ENCODE results near the gene PJA2. TPM values are rescaled to one million over a fixed set of nuclear protein-coding genes. Genes with fewer than 3 reads are reported as not detected.

PJA2 gene
- total RNA-seq (92.2 TPM), polyA plus RNA-seq (ENCODE audit: insufficient read depth in 1 of 8, insufficient read length in 8 of 8, low replicate concordance in 1 of 8) (100 to 1,000 TPM in 7 of 8 donors, 10 to 100 TPM in 1; 87.3 to 138 (median 122) TPM)
- long read RNA-seq, donor 1, full-length matches to known transcripts: 13 of 27 reads
- long read RNA-seq, donor 1, partial matches to known transcripts: 14 of 27 reads
- long read RNA-seq, donor 1, other reads (novel, unspliced or antisense): 0 of 27 reads
- long read RNA-seq, donor 2, full-length matches to known transcripts: 1 of 1 reads
- long read RNA-seq, donor 2, partial matches to known transcripts: 0 of 1 reads
- long read RNA-seq, donor 2, other reads (novel, unspliced or antisense): 0 of 1 reads
- long read RNA-seq, donor 3, full-length matches to known transcripts: 27 of 67 reads
- long read RNA-seq, donor 3, partial matches to known transcripts: 40 of 67 reads
- long read RNA-seq, donor 3, other reads (novel, unspliced or antisense): 0 of 67 reads
- long read RNA-seq, donor 4, full-length matches to known transcripts: 10 of 29 reads
- long read RNA-seq, donor 4, partial matches to known transcripts: 19 of 29 reads
- long read RNA-seq, donor 4, other reads (novel, unspliced or antisense): 0 of 29 reads
- long read RNA-seq, donor 5, full-length matches to known transcripts: 50 of 239 reads
- long read RNA-seq, donor 5, partial matches to known transcripts: 189 of 239 reads
- long read RNA-seq, donor 5, other reads (novel, unspliced or antisense): 0 of 239 reads
- long read RNA-seq, donor 6, full-length matches to known transcripts: 38 of 75 reads
- long read RNA-seq, donor 6, partial matches to known transcripts: 37 of 75 reads
- long read RNA-seq, donor 6, other reads (novel, unspliced or antisense): 0 of 75 reads
- long read RNA-seq, donor 7, full-length matches to known transcripts: 21 of 65 reads
- long read RNA-seq, donor 7, partial matches to known transcripts: 44 of 65 reads
- long read RNA-seq, donor 7, other reads (novel, unspliced or antisense): 0 of 65 reads
- long read RNA-seq, donor 8, full-length matches to known transcripts: 22 of 41 reads
- long read RNA-seq, donor 8, partial matches to known transcripts: 19 of 41 reads
- long read RNA-seq, donor 8, other reads (novel, unspliced or antisense): 0 of 41 reads
- long read RNA-seq, donor 9, full-length matches to known transcripts: 20 of 64 reads
- long read RNA-seq, donor 9, partial matches to known transcripts: 44 of 64 reads
- long read RNA-seq, donor 9, other reads (novel, unspliced or antisense): 0 of 64 reads
- long read RNA-seq, donor 10, full-length matches to known transcripts: 31 of 78 reads
- long read RNA-seq, donor 10, partial matches to known transcripts: 47 of 78 reads
- long read RNA-seq, donor 10, other reads (novel, unspliced or antisense): 0 of 78 reads
- long read RNA-seq, donor 11, full-length matches to known transcripts: 14 of 34 reads
- long read RNA-seq, donor 11, partial matches to known transcripts: 20 of 34 reads
- long read RNA-seq, donor 11, other reads (novel, unspliced or antisense): 0 of 34 reads

- WGBS (ENCODE audit: insufficient coverage): 0% methylated on average over 13 of the region's 44 CpGs
- H3K27ac ChIP-seq (ENCODE audit: low read length): peak within 1 kb of the TSS; percentile 99
- H3K9me3 ChIP-seq (replicated peaks; ENCODE audit: control insufficient read depth, low read depth, low read length): no peaks in the 10 kb centered on the region
- peak; percentile 100 for DNase-seq
- H3K4me3 ChIP-seq (ENCODE audit: low read length): peak within 1 kb of the TSS; percentile 87
- no peaks in the 10 kb centered on the region for H3K27me3 ChIP-seq (ENCODE audit: control insufficient read depth, insufficient read depth, low read length)
- H3K36me3 ChIP-seq (ENCODE audit: control insufficient read depth, insufficient read depth, low read length): no peaks in the 10 kb centered on the region
- H3K4me1 ChIP-seq (ENCODE audit: control insufficient read depth, insufficient read depth, low read length): peaks cover 8% of the 10 kb centered on the region
Observed at GRCh38 chr5:109409844-109410388, at the start of gene PJA2. Gene PJA2, minus strand, starts transcription at chr5:109409974. Its CDS starts 26,541 bp downstream, at chr5:109383433.

- no peaks in the 10 kb centered on the region for H3K27me3 ChIP-seq (ENCODE audit: control insufficient read depth, insufficient read depth, low read length)
- H3K27ac ChIP-seq (ENCODE audit: low read length): peak overlapping the region; percentile 67
Observed at GRCh38 chr5:109455598-109456096, 45.9 kb upstream of the PJA2 start.

GRCh38 chr5:109454731-109455505, 45.1 kb upstream of the PJA2 start:
- Histone ChIP-seq H3K27me3 (ENCODE audit: control insufficient read depth, insufficient read depth, low read length) (no peaks in the 10 kb centered on the region), H3K27ac (ENCODE audit: low read length) (peak overlapping the region; percentile 67), H3K4me3 (ENCODE audit: low read length) (no peak overlapping the region), H3K36me3 (ENCODE audit: control insufficient read depth, insufficient read depth, low read length) (no peaks in the 10 kb centered on the region), H3K4me1 (ENCODE audit: control insufficient read depth, insufficient read depth, low read length) (peaks cover 2% of the 10 kb centered on the region), H3K9me3 (replicated peaks; ENCODE audit: control insufficient read depth, low read depth, low read length) (peaks cover 8% of the 10 kb centered on the region)
- WGBS (ENCODE audit: insufficient coverage): no CpG with 5 or more reads among the region's 6 CpGs
- peak; percentile 84 for DNase-seq

More at GRCh38 chr5:109455598-109456096, 45.9 kb upstream of the PJA2 start:
- 10% methylated on average over 1 of the region's 3 CpGs for WGBS (ENCODE audit: insufficient coverage)
- no peaks in the 10 kb centered on the region for H3K36me3 ChIP-seq (ENCODE audit: control insufficient read depth, insufficient read depth, low read length)
- no peak overlapping the region for H3K4me3 ChIP-seq (ENCODE audit: low read length)
- H3K9me3 ChIP-seq (replicated peaks; ENCODE audit: control insufficient read depth, low read depth, low read length): peaks cover 8% of the 10 kb centered on the region
- H3K4me1 ChIP-seq (ENCODE audit: control insufficient read depth, insufficient read depth, low read length): peaks cover 2% of the 10 kb centered on the region
- peak; percentile 92 for DNase-seq

- peaks cover 2% of the 10 kb centered on the region for H3K4me1 ChIP-seq (ENCODE audit: control insufficient read depth, insufficient read depth, low read length)
- H3K4me3 ChIP-seq (ENCODE audit: low read length): no peak overlapping the region
- DNase-seq: no peak
- H3K27me3 ChIP-seq (ENCODE audit: control insufficient read depth, insufficient read depth, low read length): no peaks in the 10 kb centered on the region
- no peak overlapping the region for H3K27ac ChIP-seq (ENCODE audit: low read length)
- peaks cover 8% of the 10 kb centered on the region for H3K9me3 ChIP-seq (replicated peaks; ENCODE audit: control insufficient read depth, low read depth, low read length)
- H3K36me3 ChIP-seq (ENCODE audit: control insufficient read depth, insufficient read depth, low read length): no peaks in the 10 kb centered on the region
Observed at GRCh38 chr5:109453251-109453650, 43.5 kb upstream of the PJA2 start.

- no peak for DNase-seq
- peaks cover 2% of the 10 kb centered on the region for H3K4me1 ChIP-seq (ENCODE audit: control insufficient read depth, insufficient read depth, low read length)
- no CpG with 5 or more reads among the region's 1 CpG for WGBS (ENCODE audit: insufficient coverage)
- no peaks in the 10 kb centered on the region for H3K27me3 ChIP-seq (ENCODE audit: control insufficient read depth, insufficient read depth, low read length)
- H3K27ac ChIP-seq (ENCODE audit: low read length): no peak overlapping the region
- H3K4me3 ChIP-seq (ENCODE audit: low read length): no peak overlapping the region
- H3K9me3 ChIP-seq (replicated peaks; ENCODE audit: control insufficient read depth, low read depth, low read length): peaks cover 6% of the 10 kb centered on the region
- no peaks in the 10 kb centered on the region for H3K36me3 ChIP-seq (ENCODE audit: control insufficient read depth, insufficient read depth, low read length)
Observed at GRCh38 chr5:109452661-109453060, 42.9 kb upstream of the PJA2 start.

- Histone ChIP-seq H3K27ac (ENCODE audit: low read length) (no peak overlapping the region), H3K4me3 (ENCODE audit: low read length) (no peak overlapping the region), H3K4me1 (ENCODE audit: control insufficient read depth, insufficient read depth, low read length) (peaks cover 2% of the 10 kb centered on the region), H3K36me3 (ENCODE audit: control insufficient read depth, insufficient read depth, low read length) (no peaks in the 10 kb centered on the region), H3K9me3 (replicated peaks; ENCODE audit: control insufficient read depth, low read depth, low read length) (no peaks in the 10 kb centered on the region), H3K27me3 (ENCODE audit: control insufficient read depth, insufficient read depth, low read length) (no peaks in the 10 kb centered on the region)
- DNase-seq: peak; percentile 59
- 80% methylated on average over 1 of the region's 1 CpG for WGBS (ENCODE audit: insufficient coverage)
Observed at GRCh38 chr5:109451146-109451545, 41.4 kb upstream of the PJA2 start.

- Histone ChIP-seq H3K36me3 (ENCODE audit: control insufficient read depth, insufficient read depth, low read length) (no peaks in the 10 kb centered on the region), H3K4me3 (ENCODE audit: low read length) (no peak overlapping the region), H3K9me3 (replicated peaks; ENCODE audit: control insufficient read depth, low read depth, low read length) (no peaks in the 10 kb centered on the region), H3K4me1 (ENCODE audit: control insufficient read depth, insufficient read depth, low read length) (peaks cover 2% of the 10 kb centered on the region), H3K27me3 (ENCODE audit: control insufficient read depth, insufficient read depth, low read length) (no peaks in the 10 kb centered on the region), H3K27ac (ENCODE audit: low read length) (no peak overlapping the region)
- DNase-seq: no peak
- 41% methylated on average over 5 of the region's 12 CpGs for WGBS (ENCODE audit: insufficient coverage)
Observed at GRCh38 chr5:109450129-109450877, 40.5 kb upstream of the PJA2 start.

- H3K9me3 ChIP-seq (replicated peaks; ENCODE audit: control insufficient read depth, low read depth, low read length): no peaks in the 10 kb centered on the region
- H3K36me3 ChIP-seq (ENCODE audit: control insufficient read depth, insufficient read depth, low read length): no peaks in the 10 kb centered on the region
- no peak overlapping the region for H3K27ac ChIP-seq (ENCODE audit: low read length)
- no peaks in the 10 kb centered on the region for H3K27me3 ChIP-seq (ENCODE audit: control insufficient read depth, insufficient read depth, low read length)
- no peak overlapping the region for H3K4me3 ChIP-seq (ENCODE audit: low read length)
- DNase-seq: no peak
- no peaks in the 10 kb centered on the region for H3K4me1 ChIP-seq (ENCODE audit: control insufficient read depth, insufficient read depth, low read length)
- no CpG with 5 or more reads among the region's 4 CpGs for WGBS (ENCODE audit: insufficient coverage)
Observed at GRCh38 chr5:109448838-109449237, 39.1 kb upstream of the PJA2 start.
